BLaER1 (cell line): ENCODE results near the gene EARS2.

ENCODE experiments used
- H3K27ac ChIP-seq: shearing (Covaris generic); formaldehyde crosslinking; 2 replicates; pipeline ENCODE4 v1.8.1; 2022
- H3K27me3 ChIP-seq: shearing (Covaris generic); formaldehyde crosslinking; 2 replicates; pipeline ENCODE4 v1.8.1; 2022
- H3K36me3 ChIP-seq: shearing (Covaris generic); formaldehyde crosslinking; 2 replicates; pipeline ENCODE4 v1.8.1; 2022
- H3K4me1 ChIP-seq: shearing (Covaris generic); formaldehyde crosslinking; 2 replicates; pipeline ENCODE4 v1.8.1; 2022
- H3K4me2 ChIP-seq: shearing (Covaris generic); formaldehyde crosslinking; 2 replicates; pipeline ENCODE4 v1.8.1; 2022
- H3K4me3 ChIP-seq: shearing (Covaris generic); formaldehyde crosslinking; 2 replicates; pipeline ENCODE4 v1.8.1; 2022
- H3K9ac ChIP-seq: shearing (Covaris generic); formaldehyde crosslinking; 2 replicates; pipeline ENCODE4 v1.8.1; 2022
- H3K9me3 ChIP-seq: shearing (Covaris generic); formaldehyde crosslinking; 2 replicates; pipeline ENCODE4 v1.8.1; 2022
- H4K20me1 ChIP-seq: shearing (Covaris generic); formaldehyde crosslinking; 2 replicates; pipeline ENCODE4 v1.8.1; 2022
- Cebpa-rat ChIP-seq: shearing (Covaris generic); IDR thresholded peaks from 2 replicates; pipeline ENCODE4 v1.8.1; 2022

Gene EARS2

GRCh38 chr16:23498863-23499262, 58.3 kb downstream of the EARS2 start:
- Histone ChIP-seq H3K4me2 (no peak overlapping the region), H3K9me3 (no peaks in the 10 kb centered on the region), H4K20me1 (peaks cover 100% of the 10 kb centered on the region), H3K4me3 (no peak overlapping the region), H3K36me3 (peaks cover 88% of the 10 kb centered on the region), H3K4me1 (peaks cover 73% of the 10 kb centered on the region), H3K9ac (no peak overlapping the region), H3K27ac (no peak overlapping the region), H3K27me3 (no peaks in the 10 kb centered on the region)
- no peak for TF ChIP-seq Cebpa-rat

DNA sequence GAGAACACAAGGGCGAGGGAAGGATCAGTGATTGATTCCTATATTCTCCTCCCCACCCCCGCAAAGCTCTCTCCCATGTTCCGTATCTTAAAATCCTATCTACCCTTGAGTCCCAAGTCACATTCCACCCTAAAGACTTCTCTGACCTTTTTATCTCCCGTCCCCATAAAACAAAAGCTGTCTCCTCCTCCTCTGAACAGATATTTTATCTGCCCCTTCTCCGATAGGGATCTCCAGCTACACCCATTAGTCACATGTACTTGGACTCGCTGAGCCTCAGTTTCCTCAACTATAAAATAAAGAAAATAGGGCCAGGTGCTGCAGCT, 59.6 kb downstream of the EARS2 start:
- TF ChIP-seq Cebpa-rat = no peak
- H4K20me1 ChIP-seq = peaks cover 100% of the 10 kb centered on the region
- peaks cover 59% of the 10 kb centered on the region for H3K4me1 ChIP-seq
- H3K36me3 ChIP-seq = peaks cover 95% of the 10 kb centered on the region
- H3K4me3 ChIP-seq = no peak overlapping the region
- H3K9ac ChIP-seq = no peak overlapping the region
- no peaks in the 10 kb centered on the region for H3K27me3 ChIP-seq
- H3K4me2 ChIP-seq = peak overlapping the region; percentile 42
- no peaks in the 10 kb centered on the region for H3K9me3 ChIP-seq
- H3K27ac ChIP-seq = 0 out of 2 replicates have a peak overlapping the region, but pooled peaks have one; percentile 1

DNA sequence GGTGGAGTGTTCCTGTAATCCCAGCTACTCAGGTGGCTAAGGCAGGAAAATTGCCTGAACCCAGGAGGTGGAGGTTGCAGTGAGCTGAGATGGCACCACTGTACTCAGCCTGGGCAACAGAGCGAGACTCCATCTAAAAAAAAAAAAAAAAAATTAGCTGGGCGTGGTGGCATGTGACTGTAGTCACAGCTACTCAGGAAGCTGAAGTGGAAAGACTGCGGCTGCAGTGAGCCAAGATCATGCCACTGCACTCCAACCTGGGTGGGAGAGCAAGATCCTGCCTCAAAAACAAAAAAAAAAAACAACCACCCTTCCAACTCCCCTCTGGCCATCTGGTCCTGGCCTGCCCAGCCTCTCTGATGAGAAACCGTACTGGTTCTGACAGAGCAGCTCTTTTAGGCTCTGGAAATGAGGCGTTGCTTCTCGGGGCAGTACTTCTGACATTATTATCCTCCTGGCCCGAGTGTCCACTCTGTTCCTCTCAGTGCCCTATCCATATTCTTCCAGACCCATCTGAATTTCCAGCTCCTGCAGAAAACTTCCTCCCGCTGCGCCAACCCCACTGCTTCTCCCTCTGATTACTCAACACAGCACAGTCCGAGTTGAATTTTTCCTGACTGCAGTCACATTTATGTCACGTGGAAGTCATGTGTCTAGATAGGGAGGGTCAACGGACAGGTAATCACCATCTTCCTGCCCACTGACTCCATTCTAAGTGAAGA, 60.2 kb downstream of the EARS2 start:
- Histone ChIP-seq H3K9me3 (no peaks in the 10 kb centered on the region), H3K4me2 (peak overlapping the region; percentile 42), H3K27me3 (no peaks in the 10 kb centered on the region), H3K36me3 (peaks cover 95% of the 10 kb centered on the region), H4K20me1 (peaks cover 100% of the 10 kb centered on the region), H3K4me1 (peaks cover 54% of the 10 kb centered on the region), H3K4me3 (no peak overlapping the region), H3K27ac (0 out of 2 replicates have a peak overlapping the region, but pooled peaks have one; percentile 1), H3K9ac (no peak overlapping the region; the same call in 1 of the 2 replicates)
- no peak for TF ChIP-seq Cebpa-rat

- no peaks in the 10 kb centered on the region for H3K9me3 ChIP-seq
- no peaks in the 10 kb centered on the region for H3K27me3 ChIP-seq
- H3K4me2 ChIP-seq = no peak overlapping the region
- H3K4me3 ChIP-seq = no peak overlapping the region
- peaks cover 97% of the 10 kb centered on the region for H4K20me1 ChIP-seq
- no peak overlapping the region for H3K9ac ChIP-seq
- TF ChIP-seq Cebpa-rat = no peak
- H3K4me1 ChIP-seq = peaks cover 41% of the 10 kb centered on the region
- no peak overlapping the region for H3K27ac ChIP-seq
- peaks cover 97% of the 10 kb centered on the region for H3K36me3 ChIP-seq
Observed at GRCh38 chr16:23495671-23496070, 61.5 kb downstream of the EARS2 start.

GRCh38 chr16:23494188-23494587, 63.0 kb downstream of the EARS2 start:
- H3K4me2 ChIP-seq = no peak overlapping the region
- H3K9me3 ChIP-seq = no peaks in the 10 kb centered on the region
- H3K36me3 ChIP-seq = peaks cover 98% of the 10 kb centered on the region
- H4K20me1 ChIP-seq = peaks cover 97% of the 10 kb centered on the region
- H3K4me3 ChIP-seq = no peak overlapping the region
- no peak overlapping the region for H3K9ac ChIP-seq
- TF ChIP-seq Cebpa-rat = no peak
- H3K4me1 ChIP-seq = peaks cover 26% of the 10 kb centered on the region
- no peaks in the 10 kb centered on the region for H3K27me3 ChIP-seq
- H3K27ac ChIP-seq = no peak overlapping the region

- Histone ChIP-seq H3K27ac (no peak overlapping the region), H4K20me1 (peaks cover 97% of the 10 kb centered on the region), H3K36me3 (peaks cover 100% of the 10 kb centered on the region), H3K4me1 (peaks cover 12% of the 10 kb centered on the region), H3K9me3 (no peaks in the 10 kb centered on the region), H3K27me3 (no peaks in the 10 kb centered on the region), H3K9ac (no peak overlapping the region), H3K4me3 (no peak overlapping the region), H3K4me2 (no peak overlapping the region)
- TF ChIP-seq Cebpa-rat = no peak
Observed at GRCh38 chr16:23491490-23492391, 65.4 kb downstream of the EARS2 start.

- H3K4me1 ChIP-seq = peaks cover 11% of the 10 kb centered on the region
- H3K9me3 ChIP-seq = no peaks in the 10 kb centered on the region
- no peak overlapping the region for H3K9ac ChIP-seq
- peaks cover 100% of the 10 kb centered on the region for H3K36me3 ChIP-seq
- H3K27me3 ChIP-seq = no peaks in the 10 kb centered on the region
- no peak overlapping the region for H3K4me3 ChIP-seq
- H3K4me2 ChIP-seq = no peak overlapping the region
- H4K20me1 ChIP-seq = peaks cover 85% of the 10 kb centered on the region
- no peak overlapping the region for H3K27ac ChIP-seq
- no peak for TF ChIP-seq Cebpa-rat
Observed at GRCh38 chr16:23486480-23486879, 70.7 kb downstream of the EARS2 start.

DNA sequence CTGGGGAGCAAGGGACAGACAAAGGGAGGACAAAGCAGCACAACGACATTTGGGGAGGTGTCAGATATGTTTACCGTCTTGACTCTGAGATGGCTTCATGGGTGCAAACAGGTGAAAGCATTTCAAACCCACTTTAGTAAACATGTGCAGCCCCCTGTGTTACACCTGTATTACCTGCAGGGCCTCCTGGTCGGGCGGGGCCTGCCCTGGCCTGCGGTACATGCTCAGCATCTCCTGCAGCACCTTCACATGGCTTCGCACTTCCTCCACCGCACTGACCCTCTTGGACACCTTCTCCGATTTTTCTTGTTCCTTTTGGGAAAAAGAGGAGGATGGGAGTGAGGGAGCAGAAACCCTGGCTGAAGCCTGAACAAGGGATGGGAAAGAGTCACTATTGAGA, 71.3 kb downstream of the EARS2 start:
- H3K36me3 ChIP-seq = peaks cover 100% of the 10 kb centered on the region
- H3K4me1 ChIP-seq = peaks cover 11% of the 10 kb centered on the region
- no peak overlapping the region for H3K4me2 ChIP-seq
- no peaks in the 10 kb centered on the region for H3K27me3 ChIP-seq
- no peak overlapping the region for H3K27ac ChIP-seq
- no peak overlapping the region for H3K9ac ChIP-seq
- no peaks in the 10 kb centered on the region for H3K9me3 ChIP-seq
- H4K20me1 ChIP-seq = peaks cover 79% of the 10 kb centered on the region
- H3K4me3 ChIP-seq = no peak overlapping the region
- TF ChIP-seq Cebpa-rat = no peak

DNA sequence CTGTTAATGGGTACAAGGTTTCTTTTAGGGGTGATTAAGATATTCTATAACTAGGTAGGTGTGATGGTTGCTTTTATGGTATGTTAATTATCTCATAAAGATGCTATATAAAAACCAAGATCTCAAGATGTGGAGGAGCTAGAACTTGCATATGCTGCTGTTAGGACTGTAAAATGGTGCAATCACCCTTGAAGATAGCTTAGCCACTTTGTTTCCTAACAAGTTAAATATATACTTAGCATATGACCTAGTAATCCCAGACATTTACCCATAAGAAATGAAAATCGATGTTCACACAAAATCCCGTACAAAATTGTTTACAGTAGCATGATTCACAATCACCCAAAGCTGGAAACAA, 71.9 kb downstream of the EARS2 start:
- peaks cover 11% of the 10 kb centered on the region for H3K4me1 ChIP-seq
- H4K20me1 ChIP-seq = peaks cover 75% of the 10 kb centered on the region
- H3K9ac ChIP-seq = no peak overlapping the region
- no peak for TF ChIP-seq Cebpa-rat
- H3K27ac ChIP-seq = no peak overlapping the region
- H3K36me3 ChIP-seq = peaks cover 100% of the 10 kb centered on the region
- H3K27me3 ChIP-seq = no peaks in the 10 kb centered on the region
- H3K4me2 ChIP-seq = no peak overlapping the region
- H3K4me3 ChIP-seq = no peak overlapping the region
- no peaks in the 10 kb centered on the region for H3K9me3 ChIP-seq
